SK-N-SH (cell line): ENCODE results near the gene TTC27. TPM values are rescaled to one million over a fixed set of nuclear protein-coding genes. Genes with fewer than 3 reads are reported as not detected.

ENCODE experiments used
- CTCF ChIA-PET: fragments of 300-600, 350-600 bp; formaldehyde crosslinking; extraction: SDS; loops from one replicate; lab custom pipeline; 2021; lab: Yijun Ruan, JAX
- POLR2A ChIA-PET: fragments of 350-600 bp; sonication (Branson Sonifier 250); formaldehyde crosslinking; extraction: SDS; loops from one replicate; lab custom pipeline; 2020; ENCODE audit warnings: antibody characterized with exemption, inconsistent platforms; lab: Yijun Ruan, JAX
- DNase-seq: peaks from one replicate; pipeline ENCODE4 v3.0.0; 2012
- H2AFZ ChIP-seq: fragments of 200-600 bp; sonication (generic); 2 replicates; pipeline ENCODE4 v1.8.1; 2016; ENCODE audit warnings: antibody characterized with exemption, mild to moderate bottlenecking, low read depth
- H3F3A ChIP-seq: fragments of 200-600 bp; sonication (generic); replicated peaks from 2 replicates; pipeline ENCODE3; 2016; ENCODE audit warnings: antibody characterized with exemption, mild to moderate bottlenecking; ENCODE audit not compliant: insufficient read depth
- H3K27ac ChIP-seq, 2 experiments: fragments of 200-500 bp in 1 of 2; fragments of 200-600 bp in 1 of 2; sonication (Bioruptor generic) in 1 of 2; sonication (generic), shearing (Covaris generic) in 1 of 2; 2 replicates each; pipeline versions ENCODE4 v1.5.1 to v1.6.1; 2014 to 2016; ENCODE audit warnings: low read depth in 2 of 2, inconsistent platforms in 1 of 2, low read length in 1 of 2, mild to moderate bottlenecking in 1 of 2, mixed read lengths in 1 of 2
- H3K27me3 ChIP-seq: fragments of 200-600 bp; sonication (generic), shearing (Covaris generic); 2 replicates; pipeline ENCODE4 v1.6.1; 2016; ENCODE audit warnings: mixed run types; ENCODE audit not compliant: insufficient read depth
- H3K36me3 ChIP-seq, 2 experiments: fragments of 200-500 bp in 1 of 2; fragments of 200-600 bp in 1 of 2; sonication (Bioruptor generic) in 1 of 2; sonication (generic) in 1 of 2; replicated peaks in 1 of 2; 2 replicates each; pipeline versions ENCODE3 to v1.5.1; 2014 to 2016; ENCODE audit warnings: low read length in 1 of 2, mild to moderate bottlenecking in 1 of 2; ENCODE audit not compliant: insufficient read depth in 2 of 2, control insufficient read depth in 1 of 2
- H3K4me1 ChIP-seq, 2 experiments: fragments of 200-500 bp in 1 of 2; fragments of 200-600 bp in 1 of 2; sonication (Bioruptor generic) in 1 of 2; sonication (generic), shearing (Covaris generic) in 1 of 2; 2 replicates each; pipeline versions ENCODE4 v1.5.1 to v1.6.1; 2014 to 2016; ENCODE audit warnings: low read depth in 1 of 2, low read length in 1 of 2, mixed run types in 1 of 2; ENCODE audit not compliant: insufficient read depth in 2 of 2, control insufficient read depth in 1 of 2
- H3K4me2 ChIP-seq: fragments of 200-600 bp; sonication (generic), shearing (Covaris generic); 2 replicates; pipeline ENCODE4 v1.6.1; 2017; ENCODE audit warnings: mixed run types
- H3K4me3 ChIP-seq, 2 experiments: fragments of 200-500 bp in 1 of 2; fragments of 200-600 bp in 1 of 2; sonication (Bioruptor generic) in 1 of 2; sonication (generic), shearing (Covaris generic) in 1 of 2; 2 replicates each; pipeline versions ENCODE4 v1.5.1 to v1.8.1; 2014 to 2016; ENCODE audit warnings: low read depth in 2 of 2, inconsistent platforms in 1 of 2, low read length in 1 of 2, mild to moderate bottlenecking in 1 of 2, mixed read lengths in 1 of 2, moderate library complexity in 1 of 2
- H3K79me2 ChIP-seq: fragments of 200-600 bp; sonication (generic); 2 replicates; pipeline ENCODE4 v1.8.1; 2017; ENCODE audit warnings: mild to moderate bottlenecking; ENCODE audit not compliant: insufficient read depth
- H3K9ac ChIP-seq: fragments of 200-600 bp; sonication (generic); 2 replicates; pipeline ENCODE4 v1.6.1; 2017; ENCODE audit warnings: mixed run types
- H3K9me2 ChIP-seq: fragments of 200-600 bp; sonication (generic); 2 replicates; pipeline ENCODE4 v1.6.1; 2017; ENCODE audit warnings: mixed run types
- H3K9me3 ChIP-seq: fragments of 200-600 bp; sonication (generic); 2 replicates; pipeline ENCODE4 v1.6.1; 2017; ENCODE audit warnings: mixed run types, mild to moderate bottlenecking, moderate library complexity
- H4K20me1 ChIP-seq: fragments of 200-600 bp; sonication (generic); 2 replicates; pipeline ENCODE4 v1.6.1; 2017; ENCODE audit warnings: mild to moderate bottlenecking, mixed run types; ENCODE audit not compliant: insufficient read depth
- CHD2 ChIP-seq: fragments of 150-350 bp; IDR thresholded peaks from 2 replicates; pipeline ENCODE4 v1.6.1; 2018; ENCODE audit warnings: low read length; ENCODE audit not compliant: partially characterized antibody
- EZH2phosphoT487 ChIP-seq: fragments of 200-600 bp; sonication (generic); IDR thresholded peaks from 2 replicates; pipeline ENCODE4 v1.6.1; 2017; ENCODE audit warnings: low read depth, mixed run types, mild to moderate bottlenecking, antibody characterized with exemption, moderate library complexity, borderline replicate concordance
- FOSL2 ChIP-seq: IDR thresholded peaks from 2 replicates; pipeline ENCODE4 v1.4.0; 2012; ENCODE audit warnings: low read depth, mild to moderate bottlenecking, moderate library complexity, borderline replicate concordance
- GABPA ChIP-seq: IDR thresholded peaks from 2 replicates; pipeline ENCODE4 v1.4.0; 2012; ENCODE audit warnings: low read depth, mild to moderate bottlenecking
- GATA2 ChIP-seq: sonication (generic); formaldehyde crosslinking; IDR thresholded peaks from 2 replicates; pipeline ENCODE4 v1.5.0; 2020; ENCODE audit warnings: mild to moderate bottlenecking, missing genetic modification reagents
- JUND ChIP-seq: IDR thresholded peaks from 2 replicates; pipeline ENCODE4 v1.4.0; 2012
- MXI1 ChIP-seq: IDR thresholded peaks from 2 replicates; pipeline ENCODE4 v1.6.1; 2012; ENCODE audit warnings: mild to moderate bottlenecking, low read depth, low read length, improper control_type of control experiment
- NFIC ChIP-seq: IDR thresholded peaks from 2 replicates; pipeline ENCODE4 v1.4.0; 2012; ENCODE audit warnings: borderline replicate concordance
- NRF1 ChIP-seq: IDR thresholded peaks from 2 replicates; pipeline ENCODE4 v1.6.1; 2012; ENCODE audit warnings: low read depth, mild to moderate bottlenecking, low read length
- RCOR1 ChIP-seq: fragments of 150-350 bp; IDR thresholded peaks from 2 replicates; pipeline ENCODE4 v1.6.1; 2017; ENCODE audit warnings: antibody characterized with exemption, low read length
- RFX5 ChIP-seq: IDR thresholded peaks from 2 replicates; pipeline ENCODE4 v1.6.1; 2012; ENCODE audit warnings: mild to moderate bottlenecking, improper control_type of control experiment, low read length
- SMC3 ChIP-seq: IDR thresholded peaks from 2 replicates; pipeline ENCODE4 v1.6.1; 2012; ENCODE audit warnings: low read depth, low read length, improper control_type of control experiment
- TAF1 ChIP-seq: IDR thresholded peaks from 2 replicates; pipeline ENCODE4 v1.6.1; 2012; ENCODE audit warnings: low read depth, mild to moderate bottlenecking, low read length, moderate library complexity, borderline replicate concordance
- TCF12 ChIP-seq: IDR thresholded peaks from 2 replicates; pipeline ENCODE4 v1.4.0; 2012
- YY1 ChIP-seq: IDR thresholded peaks from 2 replicates; pipeline ENCODE4 v1.4.0; 2012; ENCODE audit warnings: low read depth, mild to moderate bottlenecking
- WGBS: methylation state at CpG from one replicate; pipeline ENCODE4 v1.1.6; 2017; ENCODE audit warnings: low lambda C conversion rate; 5-methylcytosine and 5-hydroxymethylcytosine counted together
- polyA plus RNA-seq, 3 experiments: library from polyadenylated mRNA; depleted of rRNA; stranded (reverse); fragments of >200 nt; gene quantifications; 2 replicates each; pipeline ENCODE4 v1.2.3, GENCODE V29; 2012
- TF ChIP-seq, protein P1 (sequence below): IDR thresholded peaks from 2 replicates; pipeline ENCODE4 v1.4.0; 2012; ENCODE audit warnings: low read depth, borderline replicate concordance
- TF ChIP-seq, protein P2 (sequence below): IDR thresholded peaks from 2 replicates; pipeline ENCODE4 v1.4.0; 2012; ENCODE audit warnings: low read depth, borderline replicate concordance
- TF ChIP-seq, protein P3 (sequence below): fragments of 150-350 bp; IDR thresholded peaks from 2 replicates; pipeline ENCODE4 v1.6.1; 2016; ENCODE audit warnings: mild to moderate bottlenecking, low read depth, low read length

Gene TTC27
- polyA plus RNA-seq, 1 of the 3 experiments (the other 2 are of a cell fraction) = 14.4 TPM

DNA sequence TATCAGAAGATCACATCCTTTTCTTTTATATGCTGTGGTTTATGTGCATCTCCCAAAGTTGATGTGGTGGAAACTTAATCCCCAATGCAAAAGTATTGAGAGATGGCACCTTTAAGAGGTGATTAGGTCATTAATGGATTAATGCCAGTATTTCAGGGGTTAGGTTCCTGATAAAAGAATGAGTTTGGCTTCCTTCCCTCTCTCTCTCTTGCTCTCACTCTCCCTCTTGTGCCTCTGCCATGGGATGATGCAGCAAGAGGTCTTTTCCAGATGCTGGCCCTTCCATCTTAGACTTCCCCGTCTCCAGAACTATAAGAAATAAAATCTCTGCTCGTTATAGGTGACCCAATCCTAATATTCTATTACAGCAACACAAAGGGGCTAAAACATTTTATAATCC lies 85.0 kb downstream of the TTC27 start:
- DNase-seq = no peak
- POLR2A ChIA-PET = no interaction called here
- peaks cover 25% of the 10 kb centered on the region for H3F3A ChIP-seq
- H3K9me2 ChIP-seq = no peaks in the 10 kb centered on the region
- H3K36me3 ChIP-seq = no peaks in the 10 kb centered on the region
- H4K20me1 ChIP-seq = no peaks in the 10 kb centered on the region
- no peak overlapping the region for H3K27ac ChIP-seq
- 96% methylated on average over 2 of the region's 2 CpGs for WGBS
- H3K4me2 ChIP-seq = no peak overlapping the region
- no peaks in the 10 kb centered on the region for H3K79me2 ChIP-seq
- no peak overlapping the region for H3K4me3 ChIP-seq
- peak; percentile 87 for TF ChIP-seq NFIC
- TF ChIP-seq TCF12 = peak; percentile 19; the same call in 1 of the 2 replicates
- TF ChIP-seq FOSL2 = no peak
- H3K9ac ChIP-seq = no peak overlapping the region
- H3K27me3 ChIP-seq = no peaks in the 10 kb centered on the region
- H2AFZ ChIP-seq = no peak overlapping the region
- H3K4me1 ChIP-seq = peaks cover 0 to 26% of the 10 kb centered on the region in 2 experiments; a peak in 3 of 4 replicates
- CTCF ChIA-PET = no interaction called here
- H3K9me3 ChIP-seq = no peaks in the 10 kb centered on the region

DNA sequence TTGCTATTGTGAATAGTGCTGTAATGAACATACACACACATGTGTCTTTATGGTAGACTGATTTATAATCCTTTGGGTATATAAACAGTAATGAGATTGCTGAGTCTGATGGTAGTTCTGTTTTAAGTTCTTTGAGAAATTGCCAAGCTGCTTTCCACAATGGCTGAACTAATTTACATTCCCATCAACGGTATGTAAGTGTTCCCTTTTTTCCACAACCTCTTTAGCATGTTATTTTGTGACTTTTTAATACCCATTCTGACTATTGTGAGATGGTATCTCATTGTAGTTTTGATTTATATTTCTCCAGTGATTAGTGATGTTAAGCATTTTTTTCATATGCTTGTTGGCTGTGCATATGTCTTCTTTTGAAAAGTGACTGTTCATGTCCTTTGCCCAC lies 86.7 kb downstream of the TTC27 start:
- H4K20me1 ChIP-seq = no peaks in the 10 kb centered on the region
- peak overlapping the region in 1 of 2 experiments; percentile 6; a peak in 1 of 4 replicates for H3K27ac ChIP-seq
- H3K9ac ChIP-seq = no peak overlapping the region
- H3K9me2 ChIP-seq = no peaks in the 10 kb centered on the region
- H3K36me3 ChIP-seq = no peaks in the 10 kb centered on the region
- H3K4me2 ChIP-seq = no peak overlapping the region
- H3K79me2 ChIP-seq = no peaks in the 10 kb centered on the region
- H3K27me3 ChIP-seq = no peaks in the 10 kb centered on the region
- peaks cover 0 to 26% of the 10 kb centered on the region in 2 experiments; a peak in 3 of 4 replicates for H3K4me1 ChIP-seq
- DNase-seq = no peak
- TF ChIP-seq MXI1 (no peak), JUND (no peak), TAF1 (no peak), GATA2 (CRISPR knock-in tag) (no peak), RCOR1 (no peak), NRF1 (no peak), TCF12 (no peak), EZH2phosphoT487 (no peak), RFX5 (no peak), YY1 (no peak), SMC3 (no peak), NFIC (no peak), CHD2 (no peak), GABPA (no peak)
- TF ChIP-seq, protein P1, sequence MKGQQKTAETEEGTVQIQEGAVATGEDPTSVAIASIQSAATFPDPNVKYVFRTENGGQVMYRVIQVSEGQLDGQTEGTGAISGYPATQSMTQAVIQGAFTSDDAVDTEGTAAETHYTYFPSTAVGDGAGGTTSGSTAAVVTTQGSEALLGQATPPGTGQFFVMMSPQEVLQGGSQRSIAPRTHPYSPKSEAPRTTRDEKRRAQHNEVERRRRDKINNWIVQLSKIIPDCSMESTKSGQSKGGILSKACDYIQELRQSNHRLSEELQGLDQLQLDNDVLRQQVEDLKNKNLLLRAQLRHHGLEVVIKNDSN = no peak
- TF ChIP-seq, protein P2, sequence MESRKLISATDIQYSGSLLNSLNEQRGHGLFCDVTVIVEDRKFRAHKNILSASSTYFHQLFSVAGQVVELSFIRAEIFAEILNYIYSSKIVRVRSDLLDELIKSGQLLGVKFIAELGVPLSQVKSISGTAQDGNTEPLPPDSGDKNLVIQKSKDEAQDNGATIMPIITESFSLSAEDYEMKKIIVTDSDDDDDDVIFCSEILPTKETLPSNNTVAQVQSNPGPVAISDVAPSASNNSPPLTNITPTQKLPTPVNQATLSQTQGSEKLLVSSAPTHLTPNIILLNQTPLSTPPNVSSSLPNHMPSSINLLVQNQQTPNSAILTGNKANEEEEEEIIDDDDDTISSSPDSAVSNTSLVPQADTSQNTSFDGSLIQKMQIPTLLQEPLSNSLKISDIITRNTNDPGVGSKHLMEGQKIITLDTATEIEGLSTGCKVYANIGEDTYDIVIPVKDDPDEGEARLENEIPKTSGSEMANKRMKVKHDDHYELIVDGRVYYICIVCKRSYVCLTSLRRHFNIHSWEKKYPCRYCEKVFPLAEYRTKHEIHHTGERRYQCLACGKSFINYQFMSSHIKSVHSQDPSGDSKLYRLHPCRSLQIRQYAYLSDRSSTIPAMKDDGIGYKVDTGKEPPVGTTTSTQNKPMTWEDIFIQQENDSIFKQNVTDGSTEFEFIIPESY = no peak
- TF ChIP-seq, protein P3, sequence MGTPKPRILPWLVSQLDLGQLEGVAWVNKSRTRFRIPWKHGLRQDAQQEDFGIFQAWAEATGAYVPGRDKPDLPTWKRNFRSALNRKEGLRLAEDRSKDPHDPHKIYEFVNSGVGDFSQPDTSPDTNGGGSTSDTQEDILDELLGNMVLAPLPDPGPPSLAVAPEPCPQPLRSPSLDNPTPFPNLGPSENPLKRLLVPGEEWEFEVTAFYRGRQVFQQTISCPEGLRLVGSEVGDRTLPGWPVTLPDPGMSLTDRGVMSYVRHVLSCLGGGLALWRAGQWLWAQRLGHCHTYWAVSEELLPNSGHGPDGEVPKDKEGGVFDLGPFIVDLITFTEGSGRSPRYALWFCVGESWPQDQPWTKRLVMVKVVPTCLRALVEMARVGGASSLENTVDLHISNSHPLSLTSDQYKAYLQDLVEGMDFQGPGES = no peak
- TF ChIP-seq, all 33 proteins: peak for 0
- POLR2A ChIA-PET = no interaction called here
- 62% methylated on average over 1 of the region's 1 CpG for WGBS
- H3K9me3 ChIP-seq = no peaks in the 10 kb centered on the region
- H2AFZ ChIP-seq = no peak overlapping the region
- CTCF ChIA-PET = no interaction called here
- H3K4me3 ChIP-seq = no peak overlapping the region
- H3F3A ChIP-seq = peaks cover 25% of the 10 kb centered on the region
